ENCODE measurements around the gene GRK3.

GRCh38 chr22:25695146-25695545, 130.7 kb downstream of the GRK3 start:
- TF ChIP-seq, protein P1, sequence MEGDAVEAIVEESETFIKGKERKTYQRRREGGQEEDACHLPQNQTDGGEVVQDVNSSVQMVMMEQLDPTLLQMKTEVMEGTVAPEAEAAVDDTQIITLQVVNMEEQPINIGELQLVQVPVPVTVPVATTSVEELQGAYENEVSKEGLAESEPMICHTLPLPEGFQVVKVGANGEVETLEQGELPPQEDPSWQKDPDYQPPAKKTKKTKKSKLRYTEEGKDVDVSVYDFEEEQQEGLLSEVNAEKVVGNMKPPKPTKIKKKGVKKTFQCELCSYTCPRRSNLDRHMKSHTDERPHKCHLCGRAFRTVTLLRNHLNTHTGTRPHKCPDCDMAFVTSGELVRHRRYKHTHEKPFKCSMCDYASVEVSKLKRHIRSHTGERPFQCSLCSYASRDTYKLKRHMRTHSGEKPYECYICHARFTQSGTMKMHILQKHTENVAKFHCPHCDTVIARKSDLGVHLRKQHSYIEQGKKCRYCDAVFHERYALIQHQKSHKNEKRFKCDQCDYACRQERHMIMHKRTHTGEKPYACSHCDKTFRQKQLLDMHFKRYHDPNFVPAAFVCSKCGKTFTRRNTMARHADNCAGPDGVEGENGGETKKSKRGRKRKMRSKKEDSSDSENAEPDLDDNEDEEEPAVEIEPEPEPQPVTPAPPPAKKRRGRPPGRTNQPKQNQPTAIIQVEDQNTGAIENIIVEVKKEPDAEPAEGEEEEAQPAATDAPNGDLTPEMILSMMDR (IDR thresholded peaks at IDR 0.05; ENCODE audit: insufficient read depth, low read length) = no peak
- TF ChIP-seq GABPA (IDR thresholded peaks at IDR 0.05; ENCODE audit: low read depth) = no peak
